Astrocyte (in vitro differentiated cells and primary cell): ENCODE measurements around the gene NFS1.

ENCODE experiments used
- CTCF ChIP-seq: IDR thresholded peaks from 2 replicates; pipeline ENCODE4 v1.5.1; 2011; ENCODE audit warnings: low read depth, mild to moderate bottlenecking, inconsistent platforms, low read length, moderate library complexity; ENCODE audit not compliant: insufficient read depth
- EZH2 ChIP-seq: IDR thresholded peaks from 2 replicates; pipeline ENCODE4 v1.6.1; 2012; ENCODE audit warnings: mild to moderate bottlenecking, low read length, inconsistent platforms; ENCODE audit not compliant: insufficient read depth

GRCh38 chr20:35716330-35716729 is 17.2 kb upstream of the NFS1 start:
- TF ChIP-seq CTCF = no peak
- no peak for TF ChIP-seq EZH2
